Stimulated activated CD4-positive, alpha-beta T cell treated with anti-CD3 and anti-CD28 coated beads, Interleukin-2, amount 100 ng/mL, for 4 hours (primary cell): Measurements from ENCODE around the gene CROCC2.

Experiments used
- DNase-seq: peaks from one replicate; pipeline ENCODE4 v3.0.0-alpha.2; 2020; ENCODE audit warnings: low read depth

CROCC2 gene

GRCh38 chr2:240905176-240905781, 857 bp upstream of the CROCC2 start:
- DNase-seq = no peak

- DNase-seq = no peak
Observed at GRCh38 chr2:240906911-240907590, 915 bp downstream of the CROCC2 start.

GRCh38 chr2:240909216-240909974, 3.3 kb downstream of the CROCC2 start:
- DNase-seq = no peak

GRCh38 chr2:240911641-240912265, 5.6 kb downstream of the CROCC2 start:
- DNase-seq = no peak

GRCh38 chr2:240912878-240913809, 7.0 kb downstream of the CROCC2 start:
- DNase-seq = no peak

- peak; percentile 28 for DNase-seq
Observed at GRCh38 chr2:240913810-240914644, 7.9 kb downstream of the CROCC2 start.

GRCh38 chr2:240914645-240915525, 8.7 kb downstream of the CROCC2 start:
- no peak for DNase-seq

GRCh38 chr2:240915526-240916341, 9.6 kb downstream of the CROCC2 start:
- DNase-seq = no peak

- no peak for DNase-seq
Observed at GRCh38 chr2:240916571-240917008, 10.5 kb downstream of the CROCC2 start.

- no peak for DNase-seq
Observed at GRCh38 chr2:240917009-240917683, 11.0 kb downstream of the CROCC2 start.

- DNase-seq = no peak
Observed at GRCh38 chr2:240917684-240918257, 11.6 kb downstream of the CROCC2 start.

- DNase-seq = no peak
Observed at GRCh38 chr2:240918258-240919091, 12.3 kb downstream of the CROCC2 start.

- no peak for DNase-seq
Observed at GRCh38 chr2:240919161-240919781, 13.1 kb downstream of the CROCC2 start.

- no peak for DNase-seq
Observed at GRCh38 chr2:240919786-240920782, 13.9 kb downstream of the CROCC2 start.

GRCh38 chr2:240920783-240921231, 14.7 kb downstream of the CROCC2 start:
- no peak for DNase-seq
